OCI-LY7 (cell line): ENCODE results near the gene IFNGR2. TPM values are rescaled to one million over a fixed set of nuclear protein-coding genes. Genes with fewer than 3 reads are reported as not detected.

Experiments
- BruUV-seq: library from RNA; stranded (reverse); fragments of 400-500 nt; replicated peaks from 2 replicates; lab custom pipeline; 2021; lab: Mats Ljungman, UMichigan
- CTCF ChIA-PET: fragments of 300-600 bp; sonication (Branson Sonifier 250); formaldehyde crosslinking; loops from one replicate; lab custom pipeline; 2022; ENCODE audit warnings: antibody characterized with exemption; ENCODE audit not compliant: unreplicated experiment; lab: Charles Lee
- POLR2A ChIA-PET: fragments of 300-600 bp; sonication (Branson Sonifier 250); formaldehyde crosslinking; loops from one replicate; lab custom pipeline; 2022; ENCODE audit warnings: antibody characterized with exemption; lab: Charles Lee
- DNase-seq: peaks from one replicate; pipeline ENCODE4 v3.0.0-alpha.2; 2015; ENCODE audit warnings: low spot score
- H2AFZ ChIP-seq: fragments of 200-600 bp; sonication (generic), shearing (Covaris generic); 2 replicates; pipeline ENCODE4 v1.6.1; 2014; ENCODE audit warnings: mild to moderate bottlenecking, antibody characterized with exemption, low read length, moderate library complexity
- H3K27ac ChIP-seq: fragments of 200-600 bp; sonication (generic); 2 replicates; pipeline ENCODE4 v1.5.1; 2014; ENCODE audit warnings: mixed run types, low read depth, mild to moderate bottlenecking, moderate library complexity, low read length, inconsistent platforms; ENCODE audit not compliant: poor library complexity, severe bottlenecking
- H3K36me3 ChIP-seq: fragments of 200-600 bp; sonication (generic); 2 replicates; pipeline ENCODE4 v1.6.1; 2014; ENCODE audit warnings: mild to moderate bottlenecking, antibody characterized with exemption, low read length, moderate library complexity, mixed read lengths; ENCODE audit not compliant: insufficient read depth
- H3K4me1 ChIP-seq: fragments of 200-600 bp; sonication (generic); 2 replicates; pipeline ENCODE4 v1.5.1; 2014; ENCODE audit warnings: mild to moderate bottlenecking, low read length; ENCODE audit not compliant: insufficient read depth, poor library complexity, severe bottlenecking
- H3K4me2 ChIP-seq: fragments of 200-600 bp; sonication (generic); 2 replicates; pipeline ENCODE4 v1.6.1; 2014; ENCODE audit warnings: mild to moderate bottlenecking, low read length
- H3K4me3 ChIP-seq: fragments of 200-600 bp; sonication (generic); 2 replicates; pipeline ENCODE4 v1.5.1; 2014; ENCODE audit warnings: mild to moderate bottlenecking, low read depth, low read length; ENCODE audit not compliant: poor library complexity, severe bottlenecking
- H3K79me2 ChIP-seq: fragments of 200-600 bp; sonication (generic); 2 replicates; pipeline ENCODE4 v1.6.1; 2016; ENCODE audit warnings: low read depth, mild to moderate bottlenecking, low read length, moderate library complexity, mixed read lengths; ENCODE audit not compliant: insufficient read depth
- H3K9me2 ChIP-seq: fragments of 200-600 bp; sonication (generic); 2 replicates; pipeline ENCODE4 v1.6.1; 2016; ENCODE audit warnings: mild to moderate bottlenecking, low read length, mixed read lengths; ENCODE audit not compliant: insufficient read depth
- H3K9me3 ChIP-seq: fragments of 200-600 bp; sonication (generic); 2 replicates; pipeline ENCODE4 v1.6.1; 2014; ENCODE audit warnings: mild to moderate bottlenecking, mixed run types, low read length, mixed read lengths
- H4K20me1 ChIP-seq: fragments of 200-600 bp; sonication (generic); 2 replicates; pipeline ENCODE4 v1.6.1; 2014; ENCODE audit warnings: mild to moderate bottlenecking, antibody characterized with exemption, low read length, moderate library complexity, mixed read lengths; ENCODE audit not compliant: insufficient read depth
- CTCF ChIP-seq: fragments of 200-600 bp; sonication (generic); conservative IDR thresholded peaks from 2 replicates; pipeline ENCODE4 v1.5.1; 2014; ENCODE audit warnings: mild to moderate bottlenecking, antibody characterized with exemption, low read length, moderate library complexity, mixed read lengths
- EZH2phosphoT487 ChIP-seq: fragments of 200-600 bp; sonication (generic); IDR thresholded peaks from 2 replicates; pipeline ENCODE4 v1.6.1; 2018; ENCODE audit warnings: low read depth, borderline replicate concordance, mild to moderate bottlenecking, mixed run types, antibody characterized with exemption, low read length, moderate library complexity, mixed read lengths
- intact Hi-C: fragments of 100-400 bp; cut with micrococcal nuclease; formaldehyde crosslinking; loops from one replicate; pipeline ENCODE4 v1.10.0; 2022; ENCODE audit not compliant: unreplicated experiment
- total RNA-seq, 2 experiments: library from RNA; depleted of rRNA in 1 of 2; stranded (reverse); fragments of >200 nt in 1 of 2; shearing (Covaris generic) in 1 of 2; gene quantifications; 2 replicates each; pipeline ENCODE4 v1.2.3, GENCODE V29; 2014 to 2022

IFNGR2 gene
- total RNA-seq, 2 experiments from 2014 or later = 70.2 to 86.9 TPM

GRCh38 chr21:33412832-33413519 is 9.8 kb downstream of the IFNGR2 start:
- TF ChIP-seq EZH2phosphoT487 = no peak
- TF ChIP-seq CTCF = no peak
- Histone ChIP-seq H3K27ac (no peak overlapping the region), H3K4me2 (no peak overlapping the region), H2AFZ (no peak overlapping the region), H3K36me3 (peaks cover 87% of the 10 kb centered on the region), H3K4me1 (peaks cover 10% of the 10 kb centered on the region), H4K20me1 (no peaks in the 10 kb centered on the region), H3K9me2 (no peaks in the 10 kb centered on the region), H3K4me3 (no peak overlapping the region), H3K79me2 (peaks cover 79% of the 10 kb centered on the region), H3K9me3 (no peaks in the 10 kb centered on the region)
- CTCF ChIA-PET = no interaction called here
- intact Hi-C loops = no loop called here
- no TSS peak for BruUV-seq
- POLR2A ChIA-PET = interaction anchor here (0.5 to 1.0 kb wide), 6 partner anchors 10 to 67 kb away, joined by 3 to 4 read pairs (median 4); no protein-coding TSS in a partner anchor
- DNase-seq = no peak

- Histone ChIP-seq H3K9me3 (no peaks in the 10 kb centered on the region), H3K79me2 (peaks cover 79% of the 10 kb centered on the region), H3K4me3 (no peak overlapping the region), H3K4me1 (peaks cover 10% of the 10 kb centered on the region), H2AFZ (no peak overlapping the region), H3K27ac (no peak overlapping the region), H3K9me2 (no peaks in the 10 kb centered on the region), H4K20me1 (no peaks in the 10 kb centered on the region), H3K36me3 (peaks cover 90% of the 10 kb centered on the region), H3K4me2 (no peak overlapping the region)
- no peak for DNase-seq
- TF ChIP-seq CTCF (no peak), EZH2phosphoT487 (no peak)
- ChIA-PET CTCF (no interaction called here), POLR2A (no interaction called here)
- no TSS peak for BruUV-seq
- intact Hi-C loops = no loop called here
Observed at GRCh38 chr21:33414068-33414467, 10.9 kb downstream of the IFNGR2 start.

- Histone ChIP-seq H3K79me2 (peaks cover 75% of the 10 kb centered on the region), H3K9me2 (no peaks in the 10 kb centered on the region), H3K9me3 (no peaks in the 10 kb centered on the region), H3K36me3 (peaks cover 91% of the 10 kb centered on the region), H4K20me1 (no peaks in the 10 kb centered on the region), H3K4me2 (no peak overlapping the region), H3K4me3 (no peak overlapping the region), H3K27ac (no peak overlapping the region), H3K4me1 (peaks cover 10% of the 10 kb centered on the region), H2AFZ (no peak overlapping the region)
- POLR2A ChIA-PET = interaction anchor here (1.0 to 1.4 kb wide), 2 partner anchors 9 to 31 kb away, joined by 3 to 4 read pairs; no protein-coding TSS in a partner anchor
- BruUV-seq = no TSS peak
- intact Hi-C loops = no loop called here
- CTCF ChIA-PET = no interaction called here
- TF ChIP-seq CTCF (no peak), EZH2phosphoT487 (no peak)
- DNase-seq = no peak
Observed at GRCh38 chr21:33414926-33415325, 11.7 kb downstream of the IFNGR2 start.
